Erythroblast (primary cell): Measurements from ENCODE around the gene PRKAB1.

Experiments used
- GATA1 ChIP-seq: IDR thresholded peaks from 2 replicates; pipeline ENCODE4 v1.6.1; 2011; ENCODE audit warnings: low read depth, mild to moderate bottlenecking, control low read depth, low read length, moderate library complexity
- POLR2A ChIP-seq: IDR thresholded peaks from 2 replicates; pipeline ENCODE4 v1.6.1; 2011; ENCODE audit warnings: mild to moderate bottlenecking, low read length

GRCh38 chr12:119686776-119687175 is 18.8 kb downstream of the PRKAB1 start:
- TF ChIP-seq POLR2A (no peak), GATA1 (no peak)
